AG04449 (cell line): ENCODE measurements around the gene DUSP2.

Experiments used
- CTCF ChIA-PET: fragments of 350-600 bp; formaldehyde crosslinking; extraction: SDS; loops from one replicate; lab custom pipeline; 2021; ENCODE audit warnings: antibody characterized with exemption; lab: Yijun Ruan, JAX
- POLR2A ChIA-PET: fragments of 400-600, 350-600 bp; formaldehyde crosslinking; extraction: SDS; loops from one replicate; lab custom pipeline; 2020; ENCODE audit warnings: antibody characterized with exemption, inconsistent platforms; lab: Yijun Ruan, JAX
- DNase-seq: peaks from one replicate; pipeline ENCODE4 v3.0.0-alpha.2; 2010; ENCODE audit warnings: low read depth, low spot score
- H3K4me3 ChIP-seq: 2 replicates; pipeline ENCODE4 v1.5.1; 2011; ENCODE audit warnings: low read depth, mild to moderate bottlenecking, control low read depth, low read length
- TF ChIP-seq, protein P1 (sequence below): IDR thresholded peaks from one replicate; pipeline ENCODE4 v1.5.1; 2011; ENCODE audit warnings: mild to moderate bottlenecking, moderate library complexity, low read length, control low read depth, inconsistent platforms; ENCODE audit not compliant: insufficient read depth; ENCODE audit errors: missing control alignments

Gene DUSP2

DNA sequence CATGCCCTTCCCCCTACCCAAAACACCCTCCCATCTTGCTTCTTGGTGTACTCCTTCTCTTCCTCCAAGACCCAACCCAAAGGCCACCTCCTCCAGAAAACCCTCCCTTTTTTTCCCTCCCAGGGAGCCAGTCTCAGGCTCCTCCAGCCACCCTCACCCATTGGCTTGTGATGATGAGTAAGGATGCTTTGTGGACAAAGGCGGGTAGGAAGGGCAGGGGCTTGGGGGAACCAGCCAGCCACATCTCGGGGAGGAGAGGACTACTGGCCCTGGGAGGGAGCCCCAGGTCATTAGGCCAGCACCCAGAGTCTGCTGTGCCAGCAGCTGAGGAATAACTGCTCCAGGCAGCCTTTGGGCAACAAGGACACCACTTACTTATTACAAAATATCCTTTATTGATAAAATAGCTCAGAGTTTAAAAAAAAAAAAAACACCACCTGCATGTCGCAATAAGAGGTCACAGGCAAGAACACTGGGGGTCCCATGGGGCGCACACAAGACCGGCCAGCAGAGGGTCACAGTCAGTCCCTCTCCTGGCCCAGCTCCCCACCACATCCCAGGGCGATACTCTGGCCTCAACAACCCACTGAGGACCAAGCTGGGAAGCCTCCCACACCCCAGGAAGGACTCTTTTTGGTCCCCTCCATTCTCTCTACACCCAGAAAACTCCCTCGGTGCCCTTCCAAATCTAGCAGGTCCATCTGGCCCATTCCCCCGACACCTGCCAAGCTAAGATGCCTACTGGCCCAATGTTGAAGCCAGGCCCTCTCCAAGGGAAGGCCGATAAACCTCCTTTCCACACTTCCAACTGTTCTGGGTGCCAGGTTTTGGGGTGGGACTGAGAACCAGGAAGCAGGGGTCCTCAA, 32.5 kb downstream of the DUSP2 start:
- H3K4me3 ChIP-seq = no peak overlapping the region
- CTCF ChIA-PET = interaction anchor here (1.7 to 2.4 kb wide), 2 partner anchors 38 to 91 kb away, joined by 3 to 7 read pairs; no protein-coding TSS in a partner anchor
- no peak for DNase-seq
- POLR2A ChIA-PET = interaction anchor here (0.7 kb wide), 1 partner anchor 8 kb away, joined by 3 read pairs; no protein-coding TSS in a partner anchor
- TF ChIP-seq, protein P1, sequence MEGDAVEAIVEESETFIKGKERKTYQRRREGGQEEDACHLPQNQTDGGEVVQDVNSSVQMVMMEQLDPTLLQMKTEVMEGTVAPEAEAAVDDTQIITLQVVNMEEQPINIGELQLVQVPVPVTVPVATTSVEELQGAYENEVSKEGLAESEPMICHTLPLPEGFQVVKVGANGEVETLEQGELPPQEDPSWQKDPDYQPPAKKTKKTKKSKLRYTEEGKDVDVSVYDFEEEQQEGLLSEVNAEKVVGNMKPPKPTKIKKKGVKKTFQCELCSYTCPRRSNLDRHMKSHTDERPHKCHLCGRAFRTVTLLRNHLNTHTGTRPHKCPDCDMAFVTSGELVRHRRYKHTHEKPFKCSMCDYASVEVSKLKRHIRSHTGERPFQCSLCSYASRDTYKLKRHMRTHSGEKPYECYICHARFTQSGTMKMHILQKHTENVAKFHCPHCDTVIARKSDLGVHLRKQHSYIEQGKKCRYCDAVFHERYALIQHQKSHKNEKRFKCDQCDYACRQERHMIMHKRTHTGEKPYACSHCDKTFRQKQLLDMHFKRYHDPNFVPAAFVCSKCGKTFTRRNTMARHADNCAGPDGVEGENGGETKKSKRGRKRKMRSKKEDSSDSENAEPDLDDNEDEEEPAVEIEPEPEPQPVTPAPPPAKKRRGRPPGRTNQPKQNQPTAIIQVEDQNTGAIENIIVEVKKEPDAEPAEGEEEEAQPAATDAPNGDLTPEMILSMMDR = no peak

DNA sequence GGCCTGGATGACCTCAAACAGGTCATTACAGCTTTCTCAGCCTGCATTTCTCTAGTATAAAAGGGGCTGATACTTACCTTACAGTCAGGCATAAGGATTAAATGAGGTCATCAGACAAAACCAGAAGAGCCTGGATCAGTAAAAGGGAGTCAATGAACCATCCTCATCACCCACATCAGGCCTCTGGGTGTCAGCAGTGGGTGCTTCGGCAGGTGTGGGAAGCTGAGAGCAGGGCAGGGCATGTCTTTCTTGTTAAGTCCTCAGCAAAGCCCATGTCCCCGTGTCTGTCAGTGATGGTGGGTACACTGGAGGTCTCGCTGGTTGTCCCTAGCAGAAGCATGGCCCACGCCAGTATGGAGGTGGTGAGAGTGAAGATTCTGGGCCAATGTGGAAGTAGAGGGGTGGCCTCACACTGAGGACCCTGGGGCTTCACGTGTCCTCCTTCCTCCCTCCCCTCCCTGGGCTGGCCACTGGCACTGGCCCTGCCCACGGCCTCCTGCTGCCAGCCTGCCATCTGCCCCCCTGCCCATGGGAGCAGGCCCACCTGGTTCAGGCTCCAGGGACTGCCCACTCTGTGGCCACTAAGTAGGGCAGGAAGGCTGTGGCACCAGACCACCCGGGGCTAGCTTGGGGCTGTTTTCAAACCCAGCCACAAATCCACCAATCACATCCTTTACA, 33.3 kb downstream of the DUSP2 start:
- TF ChIP-seq, protein P1 = no peak
- POLR2A ChIA-PET = interaction anchor here (0.7 kb wide), 1 partner anchor 7 kb away, joined by 3 read pairs; no protein-coding TSS in a partner anchor
- CTCF ChIA-PET = interaction anchor here (1.2 to 2.4 kb wide), 2 partner anchors 36 to 90 kb away, joined by 3 to 7 read pairs; no protein-coding TSS in a partner anchor
- DNase-seq = no peak
- H3K4me3 ChIP-seq = no peak overlapping the region

GRCh38 chr2:96111257-96111640, 34.0 kb downstream of the DUSP2 start:
- TF ChIP-seq, protein P1 = no peak
- H3K4me3 ChIP-seq = no peak overlapping the region
- ChIA-PET CTCF (interaction anchor here (1.2 to 2.4 kb wide), 2 partner anchors 36 to 89 kb away, joined by 3 to 7 read pairs; no protein-coding TSS in a partner anchor), POLR2A (no interaction called here)
- no peak for DNase-seq

- POLR2A ChIA-PET = no interaction called here
- DNase-seq = no peak
- CTCF ChIA-PET = interaction anchor here (1.2 to 4.1 kb wide), 3 partner anchors 7 to 89 kb away, joined by 3 to 40 read pairs (median 7); partner anchors contain the start of gene ADRA2B
- no peak overlapping the region for H3K4me3 ChIP-seq
- TF ChIP-seq, protein P1 = no peak
Observed at GRCh38 chr2:96110621-96111256, 34.5 kb downstream of the DUSP2 start.

DNA sequence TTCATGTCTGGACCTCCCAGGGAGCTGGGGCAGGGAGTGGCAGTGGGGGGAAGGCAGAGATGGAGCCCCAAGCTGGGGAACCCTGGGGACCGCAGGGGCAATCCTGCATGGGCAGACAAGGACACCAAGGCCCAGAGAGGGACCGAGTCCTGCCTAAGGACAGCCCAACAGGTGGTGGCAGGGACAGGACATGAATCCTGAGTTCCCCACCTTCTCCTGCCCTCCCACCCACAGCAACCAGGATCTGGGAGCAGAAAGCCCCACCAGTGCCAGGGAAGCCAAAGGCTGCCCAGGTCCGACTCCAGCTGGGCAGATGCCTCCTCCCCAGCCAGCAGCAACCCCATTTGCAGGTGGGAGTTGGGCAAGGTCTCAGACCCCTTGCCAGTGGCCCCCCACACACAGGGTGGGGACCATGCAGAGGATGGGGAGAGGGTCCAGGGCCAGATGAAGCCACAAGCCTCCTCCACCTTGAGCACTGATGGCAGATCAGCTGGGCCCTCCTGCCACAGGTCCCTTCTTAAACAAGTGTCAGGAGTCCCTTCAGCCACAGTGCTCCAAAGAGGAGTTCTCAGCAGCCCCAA, 35.2 kb downstream of the DUSP2 start:
- no peak overlapping the region for H3K4me3 ChIP-seq
- DNase-seq = no peak
- ChIA-PET CTCF (interaction anchor here (4.1 kb wide), 1 partner anchor 8 kb away, joined by 40 read pairs; the partner anchor contains the start of gene ADRA2B), POLR2A (no interaction called here)
- TF ChIP-seq, protein P1 = no peak
